ENCODE measurements around the gene ERCC5.
A peak's percentile ranks its signal among the peaks of the same experiment; 100 is the strongest.

Gene ERCC5

GRCh38 chr13:102897371-102898138 is 51.7 kb downstream of the ERCC5 start:
- DNase-seq: no peak

- no peak for DNase-seq
Measured at GRCh38 chr13:102900193-102900608, 54.4 kb downstream of the ERCC5 start.

GRCh38 chr13:102901056-102901455 is 55.2 kb downstream of the ERCC5 start:
- DNase-seq: no peak

GRCh38 chr13:102901615-102902305 is 55.9 kb downstream of the ERCC5 start:
- DNase-seq: no peak

- no peak for DNase-seq
Measured at GRCh38 chr13:102902789-102903347, 57.0 kb downstream of the ERCC5 start.

GRCh38 chr13:102903659-102904407 is 58.0 kb downstream of the ERCC5 start:
- no peak for DNase-seq

GRCh38 chr13:102904408-102904862 is 58.6 kb downstream of the ERCC5 start:
- no peak for DNase-seq

GRCh38 chr13:102905905-102906771 is 60.3 kb downstream of the ERCC5 start:
- no peak for DNase-seq

- DNase-seq: no peak
Measured at GRCh38 chr13:102907016-102907756, 61.4 kb downstream of the ERCC5 start.

GRCh38 chr13:102907886-102908515 is 62.2 kb downstream of the ERCC5 start:
- DNase-seq: no peak

- DNase-seq: no peak
Measured at GRCh38 chr13:102909971-102910370, 64.1 kb downstream of the ERCC5 start.

- no peak for DNase-seq
Measured at GRCh38 chr13:102911336-102911735, 65.5 kb downstream of the ERCC5 start.

- no peak for DNase-seq
Measured at GRCh38 chr13:102912599-102912998, 66.8 kb downstream of the ERCC5 start.

GRCh38 chr13:102913914-102914313 is 68.1 kb downstream of the ERCC5 start:
- DNase-seq: peak; percentile 59

- no peak for DNase-seq
Measured at GRCh38 chr13:102914339-102914930, 68.6 kb downstream of the ERCC5 start.

- DNase-seq: no peak
Measured at GRCh38 chr13:102915393-102915930, 69.6 kb downstream of the ERCC5 start.

- DNase-seq: no peak
Measured at GRCh38 chr13:102917019-102917418, 71.2 kb downstream of the ERCC5 start.

GRCh38 chr13:102922184-102922583 is 76.4 kb downstream of the ERCC5 start:
- no peak for DNase-seq

Measured in DMS 273 treated with DMSO at 0.1 percent for 48 hours (cell line).